Parathyroid adenoma (tissue), 2 donors: ENCODE measurements around the gene SKP1.

Source experiments
- H2AFZ ChIP-seq: fragments of 300-600 bp; sonication (generic); one replicate; pipeline ENCODE4 v1.7.0; 2017; ENCODE audit warnings: antibody characterized with exemption, mild to moderate bottlenecking
- H3K27ac ChIP-seq: fragments of 300-600 bp; sonication (generic); one replicate; pipeline ENCODE4 v1.7.0; 2017
- H3K27me3 ChIP-seq: fragments of 300-600 bp; sonication (generic); one replicate; pipeline ENCODE4 v1.7.0; 2017; ENCODE audit warnings: low read length; ENCODE audit not compliant: control insufficient read depth, insufficient read depth
- H3K36me3 ChIP-seq: fragments of 300-600 bp; sonication (generic); one replicate; pipeline ENCODE4 v1.7.0; 2017; ENCODE audit warnings: low read length; ENCODE audit not compliant: control insufficient read depth, insufficient read depth
- H3K4me1 ChIP-seq: fragments of 300-600 bp; sonication (generic); one replicate; pipeline ENCODE4 v1.7.0; 2017; ENCODE audit warnings: control low read depth
- H3K4me2 ChIP-seq: fragments of 300-600 bp; sonication (generic); one replicate; pipeline ENCODE4 v1.7.0; 2017; ENCODE audit warnings: low read length
- H3K4me3 ChIP-seq: fragments of 300-600 bp; sonication (generic); one replicate; pipeline ENCODE4 v1.7.0; 2017; ENCODE audit warnings: low read depth, low read length
- H3K79me2 ChIP-seq: fragments of 300-600 bp; sonication (generic); one replicate; pipeline ENCODE4 v1.7.0; 2017; ENCODE audit warnings: control low read depth
- H3K9ac ChIP-seq: fragments of 300-600 bp; sonication (generic); one replicate; pipeline ENCODE4 v1.7.0; 2017; ENCODE audit warnings: mild to moderate bottlenecking
- H3K9me3 ChIP-seq: fragments of 300-600 bp; sonication (generic); one replicate; pipeline ENCODE4 v1.7.0; 2017; ENCODE audit warnings: low read length; ENCODE audit not compliant: control insufficient read depth
- TF ChIP-seq, protein P1 (sequence below): fragments of 300-600 bp; sonication (generic); IDR thresholded peaks from one replicate; pipeline ENCODE4 v1.7.0; 2017; ENCODE audit warnings: antibody characterized with exemption, mild to moderate bottlenecking
- donor health status: primary hyperparathyroidism.

Gene SKP1

GRCh38 chr5:134139891-134140469 lies 36.8 kb downstream of the SKP1 start:
- H3K36me3 ChIP-seq: no peaks in the 10 kb centered on the region
- H3K9me3 ChIP-seq: no peaks in the 10 kb centered on the region
- H3K27me3 ChIP-seq: no peaks in the 10 kb centered on the region
- H3K4me2 ChIP-seq: no peak overlapping the region
- no peak overlapping the region for H3K4me3 ChIP-seq
- H3K27ac ChIP-seq: no peak overlapping the region
- no peak overlapping the region for H2AFZ ChIP-seq
- H3K9ac ChIP-seq: no peak overlapping the region
- TF ChIP-seq, protein P1, sequence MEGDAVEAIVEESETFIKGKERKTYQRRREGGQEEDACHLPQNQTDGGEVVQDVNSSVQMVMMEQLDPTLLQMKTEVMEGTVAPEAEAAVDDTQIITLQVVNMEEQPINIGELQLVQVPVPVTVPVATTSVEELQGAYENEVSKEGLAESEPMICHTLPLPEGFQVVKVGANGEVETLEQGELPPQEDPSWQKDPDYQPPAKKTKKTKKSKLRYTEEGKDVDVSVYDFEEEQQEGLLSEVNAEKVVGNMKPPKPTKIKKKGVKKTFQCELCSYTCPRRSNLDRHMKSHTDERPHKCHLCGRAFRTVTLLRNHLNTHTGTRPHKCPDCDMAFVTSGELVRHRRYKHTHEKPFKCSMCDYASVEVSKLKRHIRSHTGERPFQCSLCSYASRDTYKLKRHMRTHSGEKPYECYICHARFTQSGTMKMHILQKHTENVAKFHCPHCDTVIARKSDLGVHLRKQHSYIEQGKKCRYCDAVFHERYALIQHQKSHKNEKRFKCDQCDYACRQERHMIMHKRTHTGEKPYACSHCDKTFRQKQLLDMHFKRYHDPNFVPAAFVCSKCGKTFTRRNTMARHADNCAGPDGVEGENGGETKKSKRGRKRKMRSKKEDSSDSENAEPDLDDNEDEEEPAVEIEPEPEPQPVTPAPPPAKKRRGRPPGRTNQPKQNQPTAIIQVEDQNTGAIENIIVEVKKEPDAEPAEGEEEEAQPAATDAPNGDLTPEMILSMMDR: no peak
- H3K4me1 ChIP-seq: peaks cover 8% of the 10 kb centered on the region
- H3K79me2 ChIP-seq: peaks cover 42% of the 10 kb centered on the region

- Histone ChIP-seq H3K4me1 (peaks cover 3% of the 10 kb centered on the region), H3K36me3 (no peaks in the 10 kb centered on the region), H2AFZ (no peak overlapping the region), H3K27me3 (no peaks in the 10 kb centered on the region), H3K79me2 (peaks cover 36% of the 10 kb centered on the region), H3K9ac (no peak overlapping the region), H3K27ac (no peak overlapping the region), H3K4me2 (no peak overlapping the region), H3K9me3 (no peaks in the 10 kb centered on the region), H3K4me3 (no peak overlapping the region)
- TF ChIP-seq, protein P1: no peak
These were observed 37.3 kb downstream of the SKP1 start for GRCh38 chr5:134139377-134139851.

- Histone ChIP-seq H3K9me3 (no peaks in the 10 kb centered on the region), H3K4me1 (peaks cover 3% of the 10 kb centered on the region)
These were observed 38.1 kb downstream of the SKP1 start for GRCh38 chr5:134138416-134139376.

GRCh38 chr5:134136771-134137170 lies 40.0 kb downstream of the SKP1 start:
- Histone ChIP-seq H3K4me3 (no peak overlapping the region), H2AFZ (no peak overlapping the region), H3K79me2 (peaks cover 21% of the 10 kb centered on the region), H3K9me3 (no peaks in the 10 kb centered on the region), H3K36me3 (no peaks in the 10 kb centered on the region), H3K4me1 (peaks cover 14% of the 10 kb centered on the region), H3K4me2 (no peak overlapping the region), H3K9ac (no peak overlapping the region), H3K27me3 (no peaks in the 10 kb centered on the region), H3K27ac (no peak overlapping the region)
- TF ChIP-seq, protein P1: no peak

More at GRCh38 chr5:134138416-134139376, 38.1 kb downstream of the SKP1 start:
- Histone ChIP-seq H3K79me2 (peaks cover 30% of the 10 kb centered on the region), H3K4me3 (no peak overlapping the region), H2AFZ (no peak overlapping the region), H3K36me3 (no peaks in the 10 kb centered on the region), H3K27me3 (no peaks in the 10 kb centered on the region), H3K27ac (no peak overlapping the region), H3K4me2 (no peak overlapping the region), H3K9ac (no peak overlapping the region)
- TF ChIP-seq, protein P1: no peak
